ENCODE data around the gene ATP10D.

The ATP10D gene

GRCh38 chr4:47485047-47485692, at the start of gene ATP10D:
Gene ATP10D (plus strand): TSS chr4:47485275. CDS start chr4:47512541, 27,266 bp downstream.
- peak within 1 kb of the TSS; percentile 84 for H3K4me3 ChIP-seq (ENCODE audit: low read depth, low read length)

GRCh38 chr4:47442980-47443379, 42.1 kb upstream of the ATP10D start:
- H3K4me3 ChIP-seq (ENCODE audit: low read depth, low read length): no peak overlapping the region

GRCh38 chr4:47444031-47444430, 41.0 kb upstream of the ATP10D start:
- H3K4me3 ChIP-seq (ENCODE audit: low read depth, low read length): no peak overlapping the region

GRCh38 chr4:47451657-47452056, 33.4 kb upstream of the ATP10D start:
- no peak overlapping the region for H3K4me3 ChIP-seq (ENCODE audit: low read depth, low read length)

- H3K4me3 ChIP-seq (ENCODE audit: low read depth, low read length): peak overlapping the region; percentile 82
Measured at GRCh38 chr4:47462799-47463234, 22.3 kb upstream of the ATP10D start.

GRCh38 chr4:47463235-47463956, 21.7 kb upstream of the ATP10D start, which contains the start of gene COMMD8:
Gene COMMD8 (minus strand): TSS chr4:47463702. CDS start chr4:47463651, 51 bp downstream.
- peak within 1 kb of the TSS; percentile 82 for H3K4me3 ChIP-seq (ENCODE audit: low read depth, low read length)

- H3K4me3 ChIP-seq (ENCODE audit: low read depth, low read length): no peak overlapping the region
Measured at GRCh38 chr4:47465004-47465403, 20.1 kb upstream of the ATP10D start.

GRCh38 chr4:47466056-47466785, 18.9 kb upstream of the ATP10D start:
- H3K4me3 ChIP-seq (ENCODE audit: low read depth, low read length): no peak overlapping the region

GRCh38 chr4:47468706-47469365, 16.2 kb upstream of the ATP10D start:
- no peak overlapping the region for H3K4me3 ChIP-seq (ENCODE audit: low read depth, low read length)

- H3K4me3 ChIP-seq (ENCODE audit: low read depth, low read length): no peak overlapping the region
Measured at GRCh38 chr4:47469951-47470350, 15.1 kb upstream of the ATP10D start.

GRCh38 chr4:47471064-47471463, 14.0 kb upstream of the ATP10D start:
- no peak overlapping the region for H3K4me3 ChIP-seq (ENCODE audit: low read depth, low read length)

- H3K4me3 ChIP-seq (ENCODE audit: low read depth, low read length): no peak overlapping the region
Measured at GRCh38 chr4:47471591-47471990, 13.5 kb upstream of the ATP10D start.

- H3K4me3 ChIP-seq (ENCODE audit: low read depth, low read length): no peak overlapping the region
Measured at GRCh38 chr4:47473141-47473750, 11.8 kb upstream of the ATP10D start.

- no peak overlapping the region for H3K4me3 ChIP-seq (ENCODE audit: low read depth, low read length)
Measured at GRCh38 chr4:47474799-47475198, 10.3 kb upstream of the ATP10D start.

GRCh38 chr4:47475411-47475810, 9.7 kb upstream of the ATP10D start:
- no peak overlapping the region for H3K4me3 ChIP-seq (ENCODE audit: low read depth, low read length)

GRCh38 chr4:47478804-47479203, 6.3 kb upstream of the ATP10D start:
- no peak overlapping the region for H3K4me3 ChIP-seq (ENCODE audit: low read depth, low read length)

- H3K4me3 ChIP-seq (ENCODE audit: low read depth, low read length): no peak overlapping the region
Measured at GRCh38 chr4:47482326-47482725, 2.7 kb upstream of the ATP10D start.

GRCh38 chr4:47483745-47484144, 1.3 kb upstream of the ATP10D start:
- no peak overlapping the region for H3K4me3 ChIP-seq (ENCODE audit: low read depth, low read length)

GRCh38 chr4:47484168-47484567, 907 bp upstream of the ATP10D start:
- no peak overlapping the region for H3K4me3 ChIP-seq (ENCODE audit: low read depth, low read length)

- H3K4me3 ChIP-seq (ENCODE audit: low read depth, low read length): peak overlapping the region; percentile 84
Measured at GRCh38 chr4:47485768-47486167, 693 bp downstream of the ATP10D start.

- no peak overlapping the region for H3K4me3 ChIP-seq (ENCODE audit: low read depth, low read length)
Measured at GRCh38 chr4:47486231-47486673, 1.2 kb downstream of the ATP10D start.
